ENCODE results near the gene MFN1. TPM values are rescaled to one million over a fixed set of nuclear protein-coding genes. Genes with fewer than 3 reads are reported as not detected.

Gene MFN1
- total RNA-seq, 1 experiment from 2014 or later, result 45.2 TPM

DNA sequence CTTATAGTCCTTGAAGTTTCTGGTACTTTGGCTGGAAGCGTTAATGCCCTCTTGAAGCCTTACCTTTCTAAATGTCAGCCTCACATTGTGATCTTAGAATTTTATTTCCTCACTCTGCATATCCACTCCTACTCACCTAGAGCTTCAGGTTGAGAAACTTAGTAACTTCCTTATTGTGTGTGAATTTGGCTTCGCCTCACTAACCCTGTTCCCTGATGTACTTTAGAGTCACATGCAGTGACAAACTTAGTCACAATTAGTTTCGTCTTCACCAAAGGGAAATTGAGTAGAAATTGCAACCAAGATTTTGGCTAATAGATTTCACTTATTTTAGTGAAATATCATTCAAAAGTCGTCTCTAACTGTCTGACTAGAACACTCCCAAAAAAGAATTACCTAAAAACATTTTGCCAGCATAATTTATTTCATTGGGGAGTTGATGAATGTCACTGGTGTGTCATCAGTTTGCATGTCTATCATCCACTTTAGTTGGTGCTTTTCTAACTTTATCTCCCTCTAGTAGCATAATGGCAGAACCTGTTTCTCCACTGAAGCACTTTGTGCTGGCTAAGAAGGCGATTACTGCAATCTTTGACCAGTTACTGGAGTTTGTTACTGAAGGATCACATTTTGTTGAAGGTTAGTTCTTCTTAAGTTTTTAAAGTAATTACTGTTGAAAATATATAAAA lies 960 bp downstream of the MFN1 start:
- Histone ChIP-seq H3K4ac (ENCODE audit: low read depth, low read length) (no peak overlapping the region), H3K23me2 (ENCODE audit: insufficient read length, low read depth, low read length, poor library complexity, severe bottlenecking) (peaks cover 4% of the 10 kb centered on the region), H4K20me1 (ENCODE audit: control insufficient read depth, insufficient read depth, insufficient read length) (no peaks in the 10 kb centered on the region), H3T11ph (ENCODE audit: low read length) (no peak overlapping the region), H2AFZ (ENCODE audit: low read length) (no peak overlapping the region), H4K8ac (replicated peaks; ENCODE audit: insufficient read length, low read depth, low read length) (no peak overlapping the region), H3K23ac (ENCODE audit: insufficient read length, low read depth, low read length) (no peak overlapping the region), H3K56ac (ENCODE audit: insufficient read length, low read depth, low read length) (no peak overlapping the region), H2BK5ac (ENCODE audit: insufficient read length, low read length) (no peak overlapping the region), H2BK12ac (ENCODE audit: insufficient read length, low read depth, low read length) (no peak overlapping the region), H3K4me1 (ENCODE audit: insufficient read depth, low read length) (no peaks in the 10 kb centered on the region), H3K79me2 (ENCODE audit: insufficient read depth, low read length) (peaks cover 1% of the 10 kb centered on the region; the same call in 1 of the 2 replicates), H3K27me3 (ENCODE audit: insufficient read depth, low read length) (no peaks in the 10 kb centered on the region), H2BK15ac (ENCODE audit: low read depth, low read length) (no peak overlapping the region), H3K14ac (ENCODE audit: insufficient read depth, low read length) (no peak overlapping the region), H4K5ac (ENCODE audit: insufficient read length, low read depth, low read length) (no peak overlapping the region), H3K27ac (ENCODE audit: insufficient read length, low read depth, low read length) (no peak overlapping the region), H3K18ac (ENCODE audit: insufficient read length, low read depth, low read length) (no peak overlapping the region), H3K79me1 (ENCODE audit: insufficient read depth, low read depth, low read length, poor library complexity, severe bottlenecking) (no peaks in the 10 kb centered on the region), H2BK120ac (ENCODE audit: low read depth, low read length, poor library complexity, severe bottlenecking) (no peak overlapping the region), H4K91ac (ENCODE audit: insufficient read length, low read depth, low read length) (no peak overlapping the region), H3K9ac (ENCODE audit: extremely low read depth, insufficient read length, low read length) (peak overlapping the region; percentile 39), H3K9me3 (ENCODE audit: control insufficient read depth, low read depth, low read length) (no peaks in the 10 kb centered on the region), H2AK5ac (ENCODE audit: insufficient read length, low read length) (no peak overlapping the region), H2BK20ac (ENCODE audit: low read depth, low read length, poor library complexity, severe bottlenecking) (no peak overlapping the region), H3K4me2 (ENCODE audit: insufficient read depth, insufficient read length, low read length) (peak overlapping the region; percentile 96)
- H3K4me3 Mint-ChIP-seq, result peak overlapping the region; percentile 97 to 98
- no peak for DNase-seq
- H3K36me3 Mint-ChIP-seq (ENCODE audit: insufficient read depth in 1 of 3, low read depth in 3 of 3), result peaks cover 5 to 27% (median 25%) of the 10 kb centered on the region in 3 experiments; a peak in 6 of 7 replicates
- H3K4me1 Mint-ChIP-seq, result peaks cover 9 to 10% of the 10 kb centered on the region in 2 experiments
- TF ChIP-seq, protein P1, sequence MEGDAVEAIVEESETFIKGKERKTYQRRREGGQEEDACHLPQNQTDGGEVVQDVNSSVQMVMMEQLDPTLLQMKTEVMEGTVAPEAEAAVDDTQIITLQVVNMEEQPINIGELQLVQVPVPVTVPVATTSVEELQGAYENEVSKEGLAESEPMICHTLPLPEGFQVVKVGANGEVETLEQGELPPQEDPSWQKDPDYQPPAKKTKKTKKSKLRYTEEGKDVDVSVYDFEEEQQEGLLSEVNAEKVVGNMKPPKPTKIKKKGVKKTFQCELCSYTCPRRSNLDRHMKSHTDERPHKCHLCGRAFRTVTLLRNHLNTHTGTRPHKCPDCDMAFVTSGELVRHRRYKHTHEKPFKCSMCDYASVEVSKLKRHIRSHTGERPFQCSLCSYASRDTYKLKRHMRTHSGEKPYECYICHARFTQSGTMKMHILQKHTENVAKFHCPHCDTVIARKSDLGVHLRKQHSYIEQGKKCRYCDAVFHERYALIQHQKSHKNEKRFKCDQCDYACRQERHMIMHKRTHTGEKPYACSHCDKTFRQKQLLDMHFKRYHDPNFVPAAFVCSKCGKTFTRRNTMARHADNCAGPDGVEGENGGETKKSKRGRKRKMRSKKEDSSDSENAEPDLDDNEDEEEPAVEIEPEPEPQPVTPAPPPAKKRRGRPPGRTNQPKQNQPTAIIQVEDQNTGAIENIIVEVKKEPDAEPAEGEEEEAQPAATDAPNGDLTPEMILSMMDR (conservative IDR thresholded peaks at IDR 0.05), result no peak
- WGBS (ENCODE audit: extremely low coverage, insufficient read length, low lambda C conversion rate), result no CpG with 5 or more reads among the region's 5 CpGs
- no peaks in the 10 kb centered on the region for H3K27me3 Mint-ChIP-seq (ENCODE audit: low read depth)
- peak overlapping the region in 1 of 3 experiments; percentile 16; a peak in 1 of 7 replicates for H3K27ac Mint-ChIP-seq
- H3K9me3 Mint-ChIP-seq, result no peaks in the 10 kb centered on the region; a peak in 1 of 5 replicates
